Measurements from ENCODE around the gene AASDH.

Gene AASDH

DNA sequence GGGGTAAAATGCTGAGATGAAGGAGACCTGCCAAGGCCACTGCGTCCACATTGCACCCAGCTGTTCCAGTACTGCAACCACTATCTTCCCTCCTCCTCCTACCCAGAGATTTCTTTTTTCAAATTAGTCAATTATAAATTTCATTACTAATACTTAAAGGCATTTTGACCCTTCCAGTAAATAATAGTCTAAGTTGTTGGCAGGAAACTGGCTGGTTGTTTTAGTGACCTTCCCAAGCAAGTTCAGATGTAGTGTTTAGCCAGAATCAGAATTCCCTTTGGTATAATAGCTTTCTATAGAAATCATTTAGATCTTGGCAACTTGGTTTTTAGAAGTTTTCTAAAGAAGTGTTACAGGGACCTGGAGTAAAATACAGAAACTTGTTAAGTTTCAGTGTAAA is 66.0 kb downstream of the AASDH start:
- Histone ChIP-seq H3K4me1 (ENCODE audit: insufficient read depth, low read length, poor library complexity, severe bottlenecking) (no peaks in the 10 kb centered on the region), H3K9me2 (replicated peaks; ENCODE audit: low read depth, low read length) (no peaks in the 10 kb centered on the region), H3K4me2 (ENCODE audit: low read depth, low read length, poor library complexity, severe bottlenecking) (no peak overlapping the region), H3K4me3 (ENCODE audit: low read length, poor library complexity, severe bottlenecking) (no peak overlapping the region), H3F3A (ENCODE audit: low read depth) (no peaks in the 10 kb centered on the region), H3K9ac (ENCODE audit: low read depth, low read length, poor library complexity, severe bottlenecking) (no peak overlapping the region), H4K20me1 (ENCODE audit: insufficient read depth, low read length, poor library complexity, severe bottlenecking) (no peaks in the 10 kb centered on the region), H2AFZ (ENCODE audit: low read length) (no peak overlapping the region), H3K27me3 (ENCODE audit: insufficient read depth, low read length, poor library complexity, severe bottlenecking) (no peaks in the 10 kb centered on the region), H3K9me3 (ENCODE audit: insufficient read depth, low read depth, low read length) (no peaks in the 10 kb centered on the region), H3K36me3 (ENCODE audit: insufficient read depth, low read length) (no peaks in the 10 kb centered on the region), H3K79me2 (ENCODE audit: insufficient read depth, low read length) (no peaks in the 10 kb centered on the region)
- TF ChIP-seq EZH2phosphoT487 (IDR thresholded peaks at IDR 0.05; ENCODE audit: borderline replicate concordance) (no peak), CTCF (conservative IDR thresholded peaks at IDR 0.05; ENCODE audit: low read length) (no peak)

- H3F3A ChIP-seq (ENCODE audit: low read depth): no peaks in the 10 kb centered on the region
- H3K4me3 ChIP-seq (ENCODE audit: low read length, poor library complexity, severe bottlenecking): no peak overlapping the region
- H3K9me2 ChIP-seq (replicated peaks; ENCODE audit: low read depth, low read length): no peaks in the 10 kb centered on the region
- H3K9ac ChIP-seq (ENCODE audit: low read depth, low read length, poor library complexity, severe bottlenecking): no peak overlapping the region
- H3K9me3 ChIP-seq (ENCODE audit: insufficient read depth, low read depth, low read length): no peaks in the 10 kb centered on the region
- no peaks in the 10 kb centered on the region for H4K20me1 ChIP-seq (ENCODE audit: insufficient read depth, low read length, poor library complexity, severe bottlenecking)
- no peaks in the 10 kb centered on the region for H3K4me1 ChIP-seq (ENCODE audit: insufficient read depth, low read length, poor library complexity, severe bottlenecking)
- no peaks in the 10 kb centered on the region for H3K79me2 ChIP-seq (ENCODE audit: insufficient read depth, low read length)
- H3K4me2 ChIP-seq (ENCODE audit: low read depth, low read length, poor library complexity, severe bottlenecking): no peak overlapping the region
- H3K36me3 ChIP-seq (ENCODE audit: insufficient read depth, low read length): no peaks in the 10 kb centered on the region
- no peaks in the 10 kb centered on the region for H3K27me3 ChIP-seq (ENCODE audit: insufficient read depth, low read length, poor library complexity, severe bottlenecking)
- H2AFZ ChIP-seq (ENCODE audit: low read length): no peak overlapping the region
- TF ChIP-seq CTCF (conservative IDR thresholded peaks at IDR 0.05; ENCODE audit: low read length) (no peak), EZH2phosphoT487 (IDR thresholded peaks at IDR 0.05; ENCODE audit: borderline replicate concordance) (no peak)
Observed at GRCh38 chr4:56320293-56320692, 67.0 kb downstream of the AASDH start.

DNA sequence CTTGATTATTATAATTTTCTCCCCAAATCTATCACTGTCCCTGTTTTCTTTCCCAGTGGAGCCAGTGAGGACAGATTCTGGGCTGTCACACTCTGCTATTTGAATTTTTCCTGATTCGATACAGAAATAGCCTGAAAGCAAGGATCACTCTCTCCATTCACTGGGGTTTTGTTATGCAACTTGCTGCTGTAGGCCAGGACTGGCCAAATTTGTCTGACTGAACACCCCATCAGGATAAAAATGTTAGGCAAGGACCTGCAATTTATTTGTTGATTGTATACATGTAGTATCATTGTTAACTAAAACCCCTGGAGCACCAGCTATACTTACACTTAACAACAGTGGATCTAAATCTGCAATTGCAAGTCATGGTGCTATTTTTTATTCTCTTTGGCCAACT is 68.7 kb downstream of the AASDH start:
- Histone ChIP-seq H3K79me2 (ENCODE audit: insufficient read depth, low read length) (no peaks in the 10 kb centered on the region), H3K4me3 (ENCODE audit: low read length, poor library complexity, severe bottlenecking) (no peak overlapping the region), H3K9ac (ENCODE audit: low read depth, low read length, poor library complexity, severe bottlenecking) (no peak overlapping the region), H3K4me2 (ENCODE audit: low read depth, low read length, poor library complexity, severe bottlenecking) (no peak overlapping the region), H2AFZ (ENCODE audit: low read length) (no peak overlapping the region), H3K9me3 (ENCODE audit: insufficient read depth, low read depth, low read length) (no peaks in the 10 kb centered on the region), H3K4me1 (ENCODE audit: insufficient read depth, low read length, poor library complexity, severe bottlenecking) (no peaks in the 10 kb centered on the region), H3K27me3 (ENCODE audit: insufficient read depth, low read length, poor library complexity, severe bottlenecking) (no peaks in the 10 kb centered on the region), H3K36me3 (ENCODE audit: insufficient read depth, low read length) (no peaks in the 10 kb centered on the region), H3K9me2 (replicated peaks; ENCODE audit: low read depth, low read length) (no peaks in the 10 kb centered on the region), H3F3A (ENCODE audit: low read depth) (no peaks in the 10 kb centered on the region), H4K20me1 (ENCODE audit: insufficient read depth, low read length, poor library complexity, severe bottlenecking) (no peaks in the 10 kb centered on the region)
- TF ChIP-seq CTCF (conservative IDR thresholded peaks at IDR 0.05; ENCODE audit: low read length) (no peak), EZH2phosphoT487 (IDR thresholded peaks at IDR 0.05; ENCODE audit: borderline replicate concordance) (no peak)

All from Loucy (cell line).